Activated CD4-positive, alpha-beta T cell treated with anti-CD3 and anti-CD28 coated beads, Interleukin-2, Interleukin-4, amounts not matched to agents 100 ng/mL and 50 ng/mL, durations not matched to agents 16 hours and 8 hours (primary cell): ENCODE data around the gene ABCF3.

Source experiments
- DNase-seq: peaks from one replicate; pipeline ENCODE4 v3.0.0-alpha.2; 2020; ENCODE audit warnings: low spot score

The ABCF3 gene

DNA sequence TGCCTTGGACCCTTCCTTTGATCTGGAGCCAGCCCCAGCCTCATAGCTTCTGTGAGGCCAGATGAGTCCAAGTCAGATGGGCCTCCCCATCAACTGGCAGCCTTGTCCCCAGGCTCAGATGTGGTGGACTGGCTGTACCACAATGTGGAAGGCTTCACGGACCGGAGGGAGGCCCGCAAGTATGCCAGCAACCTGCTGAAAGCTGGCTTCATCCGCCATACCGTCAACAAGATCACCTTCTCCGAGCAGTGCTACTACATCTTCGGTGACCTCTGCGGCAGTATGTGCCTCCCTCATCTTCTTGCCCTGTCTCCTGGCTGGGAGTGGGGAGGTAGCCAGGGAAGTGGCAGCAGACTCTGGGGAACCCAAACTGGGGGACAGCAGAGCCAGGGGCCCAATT lies 18.2 kb upstream of the ABCF3 start:
- no peak for DNase-seq

DNA sequence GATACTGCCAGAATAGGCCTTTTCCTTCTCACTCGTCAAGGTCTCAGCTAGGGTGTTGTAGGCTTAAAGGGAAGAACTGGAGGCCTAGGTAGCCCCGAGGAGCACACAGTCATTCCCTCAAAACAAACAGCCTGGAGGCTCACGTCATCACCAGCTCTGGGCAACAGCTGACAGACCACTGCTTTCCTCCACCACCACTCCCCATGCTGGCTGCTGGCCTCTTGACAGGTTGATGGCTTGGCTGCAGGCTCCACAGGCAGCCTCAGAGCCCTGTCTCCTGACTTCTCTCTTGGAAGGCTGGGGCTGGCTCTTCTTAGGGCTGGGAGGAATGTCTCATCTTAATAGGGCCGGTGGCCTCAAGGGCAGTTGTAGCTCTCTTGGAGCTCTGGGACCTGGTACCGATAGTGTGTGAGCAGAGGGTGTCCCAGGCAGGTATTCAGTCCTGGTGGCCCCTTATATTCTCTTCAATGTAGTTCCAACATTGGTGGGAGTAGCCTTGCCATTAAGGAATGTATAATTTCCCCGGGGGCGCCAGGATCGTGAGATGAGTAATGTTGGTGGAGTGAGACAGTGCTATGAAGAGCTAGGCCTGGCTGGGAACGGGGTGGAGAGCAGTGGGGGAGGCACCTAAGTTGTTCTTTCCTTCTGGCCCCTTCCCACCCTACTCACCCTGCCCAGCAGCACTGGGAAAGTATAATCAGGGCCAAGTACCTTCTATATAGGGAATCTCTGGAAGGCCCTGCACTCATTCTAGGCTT lies 17.5 kb upstream of the ABCF3 start:
- no peak for DNase-seq

DNA sequence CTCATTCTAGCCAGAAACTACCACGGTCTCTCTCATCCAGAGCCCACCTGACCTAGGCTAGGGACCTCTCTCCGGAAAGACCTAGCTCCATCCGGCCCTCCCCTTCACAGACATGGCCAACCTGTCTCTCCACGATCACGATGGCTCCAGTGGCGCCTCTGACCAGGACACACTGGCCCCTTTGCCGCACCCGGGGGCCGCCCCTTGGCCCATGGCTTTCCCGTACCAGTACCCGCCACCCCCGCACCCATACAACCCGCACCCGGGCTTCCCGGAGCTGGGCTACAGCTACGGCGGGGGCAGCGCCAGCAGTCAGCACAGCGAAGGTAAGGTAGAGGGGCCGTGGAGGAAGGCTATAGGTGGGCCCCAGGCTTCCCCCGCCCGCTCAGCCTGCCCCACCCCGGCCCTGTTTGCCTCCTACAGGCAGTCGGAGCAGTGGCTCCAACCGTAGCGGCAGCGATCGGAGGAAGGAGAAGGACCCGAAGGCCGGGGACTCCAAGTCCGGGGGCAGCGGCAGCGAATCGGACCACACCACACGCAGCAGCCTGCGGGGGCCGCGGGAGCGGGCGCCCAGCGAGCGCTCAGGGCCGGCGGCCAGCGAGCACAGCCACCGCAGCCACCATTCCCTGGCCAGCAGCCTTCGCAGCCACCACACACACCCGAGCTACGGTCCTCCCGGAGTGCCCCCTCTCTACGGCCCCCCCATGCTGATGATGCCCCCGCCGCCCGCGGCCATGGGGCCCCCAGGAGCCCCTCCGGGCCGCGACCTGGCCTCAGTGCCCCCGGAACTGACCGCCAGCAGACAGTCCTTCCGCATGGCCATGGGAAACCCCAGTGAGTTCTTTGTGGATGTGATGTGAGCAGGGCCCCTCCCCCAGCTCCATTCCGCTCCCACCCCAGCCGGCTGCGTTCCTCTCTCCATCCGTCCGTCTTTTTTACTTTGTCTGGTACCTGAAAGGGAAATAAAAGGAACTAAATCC lies 15.8 kb upstream of the ABCF3 start:
- no peak for DNase-seq

- DNase-seq: no peak
Observed at GRCh38 chr3:184171562-184171961, 14.4 kb upstream of the ABCF3 start.

GRCh38 chr3:184172681-184173373 lies 13.2 kb upstream of the ABCF3 start:
- no peak for DNase-seq

GRCh38 chr3:184173374-184173722 lies 12.7 kb upstream of the ABCF3 start:
- DNase-seq: no peak

- DNase-seq: no peak
Observed at GRCh38 chr3:184174284-184174645, 11.7 kb upstream of the ABCF3 start.

DNA sequence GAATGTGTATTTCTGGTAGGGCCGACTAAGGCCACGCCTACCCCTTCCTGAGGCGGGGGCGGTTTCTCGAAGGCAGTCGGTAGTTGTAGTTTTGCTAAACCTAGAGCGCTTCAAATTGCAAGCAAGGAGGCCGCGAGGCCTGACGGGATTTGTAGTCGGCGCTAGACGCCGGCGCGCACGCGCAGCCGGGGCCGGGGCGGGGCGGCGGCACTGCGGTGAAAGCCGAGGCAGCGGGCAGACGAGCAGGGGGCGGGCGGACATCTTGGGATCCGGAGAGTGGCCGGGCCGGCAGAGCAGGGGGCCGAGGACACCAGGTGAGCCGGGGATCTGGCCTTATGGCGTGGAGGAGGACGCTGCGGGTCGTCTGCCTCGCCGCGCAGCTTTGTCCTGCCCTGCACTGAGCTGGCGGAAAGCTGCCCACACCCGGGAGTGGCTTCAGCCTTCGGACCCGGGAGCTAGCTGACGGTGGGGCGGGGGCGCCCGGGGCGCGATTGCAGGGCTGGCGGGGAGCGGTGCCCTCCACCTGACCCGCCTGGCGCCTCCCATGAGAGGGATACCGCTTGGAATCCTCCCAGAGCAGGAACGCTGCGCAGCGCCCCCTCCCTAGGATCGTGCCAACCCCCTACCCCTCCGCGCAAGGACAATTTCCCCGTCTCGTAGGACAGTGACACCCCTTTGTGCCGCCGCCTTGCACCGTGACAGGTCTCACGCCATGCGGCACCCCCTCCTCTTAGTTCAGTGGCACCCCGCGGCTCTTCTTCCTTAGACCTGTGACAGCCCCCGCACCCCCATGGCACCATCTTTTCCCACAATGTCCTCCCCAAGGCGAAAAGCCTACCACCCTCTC lies 11.1 kb upstream of the ABCF3 start, which contains the start of gene AP2M1:
AP2M1 (plus strand) TSS at position 210 of the 847 bp plus-strand sequence. CDS start 2,139 bp downstream, outside the sequence.
- peak; percentile 98 for DNase-seq

GRCh38 chr3:184175506-184175905 lies 10.5 kb upstream of the ABCF3 start:
- DNase-seq: no peak

DNA sequence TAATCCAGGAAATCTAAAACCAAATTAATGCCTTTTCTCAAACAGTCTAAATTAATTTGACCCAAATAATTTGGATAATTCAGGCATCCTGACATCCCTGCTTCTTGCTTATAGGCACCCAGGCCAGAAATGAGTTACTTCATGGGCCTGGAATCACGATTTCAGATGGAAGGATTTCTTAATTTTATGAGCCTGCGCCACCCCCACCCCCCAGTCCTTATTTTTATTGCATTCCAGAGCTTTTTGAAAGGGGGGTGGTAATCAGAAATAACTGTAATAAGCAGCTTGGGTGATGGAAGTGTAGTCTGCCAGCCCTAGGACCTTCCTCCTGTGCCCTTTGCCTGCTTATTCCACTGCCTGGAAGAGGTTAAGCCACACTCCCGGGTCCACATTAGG lies 10.0 kb upstream of the ABCF3 start:
- DNase-seq: no peak

- DNase-seq: no peak
Observed at GRCh38 chr3:184176377-184177330, 9.3 kb upstream of the ABCF3 start.

DNA sequence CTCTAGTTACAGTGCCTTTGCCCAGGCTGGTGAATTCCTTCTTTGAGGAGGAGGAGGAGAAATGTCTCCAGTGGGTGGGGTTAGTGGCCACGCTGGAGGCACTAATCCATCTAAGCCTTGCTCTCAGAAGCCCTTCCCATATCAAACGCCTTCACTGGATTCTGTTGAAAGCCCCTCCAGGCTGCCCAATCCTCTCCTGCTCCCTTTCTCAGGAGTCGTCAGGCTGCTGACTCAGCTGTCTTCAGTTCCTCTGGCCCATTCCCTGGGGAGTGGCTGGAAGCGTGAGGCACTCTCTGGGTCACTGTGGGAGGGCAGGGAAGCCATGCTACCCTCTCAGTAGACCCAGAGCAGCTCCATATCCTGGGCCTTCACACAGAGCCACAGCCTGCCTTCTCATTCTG lies 8.7 kb upstream of the ABCF3 start:
- DNase-seq: no peak

DNA sequence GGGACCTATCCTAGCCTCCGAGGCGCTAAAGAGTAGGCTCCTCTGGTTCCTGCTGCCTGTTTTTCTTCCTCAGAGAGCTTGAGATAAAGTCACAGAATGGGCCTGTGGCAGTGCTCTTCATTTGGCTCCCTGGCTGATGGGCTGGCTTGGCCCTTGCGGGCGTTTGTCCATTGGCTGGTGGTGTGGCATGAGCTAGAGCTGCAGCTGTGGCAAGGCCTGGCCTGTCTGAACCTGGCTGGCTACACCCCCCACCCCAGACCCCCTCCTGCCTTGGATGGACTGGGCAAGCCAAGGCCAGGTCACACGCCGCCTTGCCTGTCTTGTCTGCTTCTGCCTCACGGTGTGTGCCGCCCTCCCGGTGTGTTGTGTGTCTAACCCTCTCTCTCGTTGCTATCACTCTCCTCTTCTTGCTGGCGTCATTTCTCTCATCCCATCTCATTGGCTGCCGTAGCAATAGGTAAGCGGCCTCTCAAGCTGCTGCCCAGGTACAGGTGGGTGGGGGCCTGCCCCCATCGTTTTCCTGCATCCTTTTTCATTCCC lies 8.2 kb upstream of the ABCF3 start:
- DNase-seq: no peak

GRCh38 chr3:184178521-184179138 lies 7.4 kb upstream of the ABCF3 start:
- DNase-seq: no peak

- no peak for DNase-seq
Observed at GRCh38 chr3:184180165-184180564, 5.8 kb upstream of the ABCF3 start.

GRCh38 chr3:184181596-184181995 lies 4.4 kb upstream of the ABCF3 start:
- DNase-seq: no peak

- DNase-seq: no peak
Observed at GRCh38 chr3:184183679-184184078, 2.3 kb upstream of the ABCF3 start.

DNA sequence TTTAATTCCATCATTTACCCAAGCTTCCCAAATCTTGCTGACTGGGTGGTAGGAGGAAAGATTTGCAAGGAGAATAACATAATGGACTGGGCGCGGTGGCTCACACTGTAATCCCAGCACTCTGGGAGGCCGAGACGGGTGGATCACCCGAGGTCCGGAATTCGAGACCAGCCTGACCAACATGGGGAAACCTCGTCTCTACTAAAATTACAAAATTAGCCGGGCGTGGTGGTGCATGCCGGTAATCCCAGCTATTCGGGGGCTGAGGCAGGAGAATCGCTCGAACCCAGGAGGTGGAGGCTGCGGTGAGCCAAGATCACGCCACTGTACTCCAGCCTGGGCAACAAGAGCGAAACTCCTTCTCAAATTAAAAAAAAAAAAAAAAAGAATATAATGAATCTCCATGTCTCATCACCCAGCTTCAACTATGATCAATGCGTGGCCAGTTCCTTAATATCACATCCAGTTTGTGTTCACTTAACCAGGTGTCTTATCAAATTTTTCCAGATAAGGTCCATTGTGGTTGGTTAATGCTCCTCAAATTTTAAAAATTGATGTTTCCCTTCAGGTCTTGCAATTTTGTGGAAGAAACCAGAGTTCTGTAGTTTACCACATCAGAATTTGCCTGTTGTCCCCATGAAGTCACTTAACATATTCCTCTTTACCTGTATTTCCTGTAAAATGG lies 1.3 kb upstream of the ABCF3 start:
- DNase-seq: no peak
